ENCODE results near the gene SPAG17.

SPAG17 gene

DNA sequence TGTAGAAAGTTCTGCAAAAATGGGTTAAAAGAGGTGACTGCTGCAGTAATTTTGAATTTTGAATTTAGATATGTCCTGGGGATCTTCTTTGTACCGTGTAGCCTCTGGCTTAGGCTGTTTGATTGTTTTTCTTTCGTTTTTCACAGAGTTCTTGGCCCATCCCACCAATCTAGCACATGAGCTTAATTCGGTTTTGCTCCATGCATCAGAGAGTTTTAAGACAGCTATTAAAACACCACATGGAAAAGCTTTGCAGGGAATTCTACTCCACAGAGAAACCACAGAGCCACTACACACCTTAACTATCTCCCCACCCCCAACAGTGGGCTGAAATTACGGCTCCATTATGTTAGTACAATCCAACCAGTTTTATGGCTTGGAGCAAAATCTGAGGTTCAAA is 25.5 kb downstream of the SPAG17 start:
- DNase-seq = no peak

DNA sequence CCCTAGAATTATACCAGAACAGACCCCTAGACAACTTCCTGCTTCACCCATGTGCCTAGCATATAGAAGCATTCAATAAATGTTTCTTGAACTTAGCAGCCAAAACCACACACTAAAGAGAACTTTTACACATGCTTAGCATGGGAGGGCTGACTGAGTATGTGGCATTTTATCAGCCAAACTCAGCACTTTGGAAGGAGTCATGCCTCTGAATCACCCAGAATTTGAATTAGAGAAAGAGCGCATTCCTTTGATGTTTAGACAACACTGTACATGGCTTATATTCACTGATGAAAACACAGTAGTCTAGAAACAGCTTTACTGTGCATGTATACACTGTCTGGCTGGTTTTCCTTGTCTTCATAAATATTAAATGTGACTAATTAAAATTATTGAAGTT is 26.1 kb downstream of the SPAG17 start:
- no peak for DNase-seq

DNA sequence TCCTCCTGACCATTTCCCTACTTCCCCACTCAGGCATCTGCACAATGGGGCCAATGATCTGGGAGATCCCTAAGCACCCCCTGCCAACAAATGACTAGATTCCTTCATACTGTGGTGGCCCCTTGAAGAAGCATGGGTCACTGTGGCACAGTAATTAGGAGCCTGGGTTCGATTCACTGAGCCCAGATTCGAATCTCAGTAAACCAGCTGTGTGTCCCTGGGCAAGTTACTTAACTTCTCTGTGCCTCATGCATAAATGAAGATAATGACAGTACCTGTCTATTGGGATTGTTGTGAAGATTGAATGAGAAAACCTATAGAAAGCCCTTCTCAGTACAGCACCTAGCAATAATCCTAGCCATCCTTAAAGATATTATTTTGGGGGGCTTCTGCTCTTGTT is 27.5 kb downstream of the SPAG17 start:
- no peak for DNase-seq

DNA sequence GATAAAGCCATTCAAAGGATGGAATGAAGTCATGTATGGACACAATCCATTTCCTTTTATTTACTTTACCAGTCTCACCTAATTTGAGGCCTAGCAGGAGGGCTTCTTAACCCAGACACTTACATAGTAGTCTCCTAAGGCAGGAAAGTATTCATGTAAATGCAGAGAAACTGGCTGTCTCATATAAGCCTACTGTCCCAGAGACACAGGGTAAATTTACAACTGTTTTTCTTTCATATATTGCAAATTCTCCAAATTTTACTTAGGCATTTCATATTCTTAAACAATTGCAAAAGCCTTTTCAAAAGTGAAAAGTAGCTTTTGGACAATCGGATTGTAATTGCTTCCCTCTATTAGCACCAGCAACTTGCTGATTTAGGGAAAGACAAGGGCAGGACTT is 29.9 kb downstream of the SPAG17 start:
- no peak for DNase-seq

DNA sequence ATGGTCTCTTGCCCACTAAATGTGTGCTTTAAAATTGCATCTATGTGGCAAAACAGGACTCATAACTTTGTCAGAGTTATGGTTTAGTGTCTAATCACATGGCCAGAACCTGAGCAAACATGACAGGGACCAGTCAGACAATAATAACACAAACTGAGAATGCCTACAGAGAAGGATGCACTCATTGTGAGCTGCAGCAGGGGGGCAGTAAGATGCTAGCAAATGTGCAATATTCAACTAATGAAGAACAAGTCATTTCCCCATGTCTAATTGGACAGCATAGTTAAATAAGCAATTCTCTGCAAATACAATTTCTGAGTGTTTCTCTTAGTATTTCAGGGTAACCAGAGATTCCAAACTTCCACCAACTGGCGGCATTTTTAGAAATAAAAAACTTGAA is 30.8 kb downstream of the SPAG17 start:
- no peak for DNase-seq

DNA sequence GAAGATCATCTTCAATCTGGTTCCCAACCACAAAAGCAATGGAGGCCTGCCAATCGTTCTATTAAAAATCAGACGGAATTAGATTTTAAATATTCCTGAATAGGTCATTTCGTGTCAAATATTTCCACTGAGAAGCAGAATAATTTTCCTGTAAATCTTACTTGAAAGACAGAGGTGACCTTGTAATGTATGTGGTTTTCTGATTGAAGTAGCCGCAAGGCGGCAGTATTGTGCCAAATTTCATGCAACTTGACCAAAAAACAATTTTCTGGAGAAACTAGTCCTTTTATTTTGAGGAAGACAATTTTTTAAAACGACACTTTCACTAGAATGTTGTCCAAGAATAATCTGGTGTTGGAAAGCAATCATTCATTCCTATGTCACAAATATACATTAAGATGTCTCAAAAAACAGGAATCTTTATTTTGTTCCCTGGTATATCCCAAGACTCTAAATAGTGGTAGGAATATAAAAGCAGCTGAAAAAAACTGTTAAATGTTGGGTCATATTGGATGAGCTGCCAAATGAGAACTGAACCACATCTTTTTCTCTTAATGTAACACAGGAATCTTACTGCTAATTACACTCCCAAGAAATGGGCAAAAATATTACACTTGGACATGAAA is 33.6 kb downstream of the SPAG17 start:
- peak; percentile 26 for DNase-seq

DNA sequence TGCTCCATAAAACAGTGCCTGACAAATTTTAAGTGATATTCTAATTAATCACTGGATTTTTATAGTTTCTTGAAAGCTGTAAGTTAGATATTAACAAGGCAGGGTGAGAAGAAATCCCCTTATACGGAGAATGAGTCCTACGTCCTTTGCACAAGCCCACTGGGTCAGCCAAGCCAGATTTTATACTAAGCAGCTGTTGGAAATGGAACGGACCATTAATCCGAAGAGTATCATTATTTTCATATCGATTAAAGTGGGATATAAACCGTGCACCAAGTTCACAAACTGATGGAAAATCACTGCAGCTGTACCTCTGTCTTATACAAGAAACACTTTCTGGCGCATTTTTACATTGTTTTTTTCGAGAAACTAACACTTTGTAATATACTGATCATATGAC is 35.2 kb downstream of the SPAG17 start:
- no peak for DNase-seq

DNA sequence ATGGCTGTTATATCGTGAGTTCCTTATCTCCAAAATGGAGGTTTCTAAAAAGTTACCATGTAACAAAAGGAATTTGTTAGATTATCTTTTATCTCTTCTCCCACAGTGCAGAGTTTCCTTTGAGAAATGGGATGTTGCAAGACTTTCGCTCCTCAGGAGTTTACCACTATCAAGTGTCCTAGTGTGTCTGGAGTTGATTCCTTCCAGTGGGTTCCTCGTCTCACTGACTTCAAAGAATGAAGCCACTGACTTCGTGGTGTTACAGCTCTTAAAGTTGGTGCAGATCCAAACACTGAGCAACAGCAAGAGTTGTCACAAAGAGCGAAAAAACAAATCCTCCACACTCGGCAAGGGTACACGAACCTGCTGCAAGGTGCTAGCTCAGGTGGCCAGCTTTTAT is 37.0 kb downstream of the SPAG17 start:
- no peak for DNase-seq

DNA sequence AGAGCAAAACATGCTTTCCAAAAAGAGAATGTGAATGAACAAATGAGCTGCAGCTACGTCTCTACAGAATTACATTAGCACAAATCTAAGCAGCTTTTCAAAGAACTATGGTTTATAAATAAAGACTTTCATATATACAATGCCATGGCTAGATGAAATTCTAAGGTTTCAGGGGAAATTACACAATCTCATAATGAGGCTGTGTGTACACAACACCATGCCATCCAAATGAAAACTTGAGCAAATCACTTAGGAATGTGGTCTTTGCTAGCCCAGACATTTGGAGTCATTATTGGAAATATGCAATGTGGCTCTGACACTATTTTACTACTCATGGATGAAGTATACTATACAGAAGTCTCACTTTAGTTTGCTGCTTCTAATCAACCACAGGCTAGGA is 37.5 kb downstream of the SPAG17 start:
- DNase-seq = no peak

DNA sequence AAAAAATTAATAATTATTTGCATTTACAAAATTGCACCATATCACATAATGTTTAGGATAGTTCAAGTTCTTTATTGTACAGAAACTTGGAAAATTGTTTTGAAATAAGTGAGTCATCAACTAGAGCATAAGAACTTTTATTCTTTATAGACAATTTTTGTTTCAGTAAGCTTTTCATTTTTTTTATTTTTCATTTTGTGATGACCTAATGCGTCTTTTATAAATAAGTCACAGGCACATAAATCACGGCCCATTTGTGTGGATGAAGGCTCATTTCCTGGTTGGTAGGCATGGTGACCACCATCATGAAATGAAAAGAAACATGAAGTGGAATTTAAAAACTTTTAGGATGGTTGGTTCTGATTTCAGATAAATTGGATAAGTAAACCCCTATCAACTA is 39.3 kb downstream of the SPAG17 start:
- no peak for DNase-seq

DNA sequence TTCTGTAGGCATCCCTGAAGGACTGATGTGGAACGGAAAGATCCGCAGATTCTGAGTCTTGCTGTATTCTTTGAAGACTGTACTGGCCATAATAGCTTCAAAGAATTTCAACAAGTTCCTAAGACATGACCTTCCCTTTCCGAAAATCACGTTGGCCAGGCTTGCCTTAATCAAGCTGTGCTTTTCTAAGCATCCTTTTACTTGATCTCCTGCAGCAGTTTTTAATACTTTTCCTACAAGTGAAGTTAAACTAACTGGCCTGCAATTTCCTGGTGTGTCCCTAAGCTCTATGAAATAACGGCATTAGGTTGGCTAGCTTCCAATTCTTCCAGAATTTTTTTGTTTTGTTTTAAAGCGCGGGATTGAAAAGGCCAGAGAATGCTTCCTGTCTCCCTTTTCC is 40.3 kb downstream of the SPAG17 start:
- no peak for DNase-seq

DNA sequence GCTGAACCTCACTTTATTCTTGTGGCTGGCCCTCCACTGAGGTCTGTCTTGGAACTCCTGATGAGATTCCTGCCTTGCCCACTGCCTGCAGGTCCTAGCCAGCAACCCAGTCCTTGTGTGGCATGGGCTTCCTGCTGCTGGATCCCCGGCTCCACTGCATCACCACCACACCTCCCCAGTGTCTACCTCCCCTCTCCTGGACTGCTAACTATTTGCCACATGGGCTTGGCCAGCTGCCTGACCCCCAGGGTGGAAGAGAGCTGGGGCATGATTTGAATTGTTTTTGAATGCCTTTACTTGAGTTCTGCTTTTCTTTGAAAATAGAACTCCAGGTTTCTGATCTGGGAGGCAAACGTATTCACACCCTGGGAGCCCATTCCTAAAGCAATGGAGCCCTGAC is 41.2 kb downstream of the SPAG17 start:
- no peak for DNase-seq

DNA sequence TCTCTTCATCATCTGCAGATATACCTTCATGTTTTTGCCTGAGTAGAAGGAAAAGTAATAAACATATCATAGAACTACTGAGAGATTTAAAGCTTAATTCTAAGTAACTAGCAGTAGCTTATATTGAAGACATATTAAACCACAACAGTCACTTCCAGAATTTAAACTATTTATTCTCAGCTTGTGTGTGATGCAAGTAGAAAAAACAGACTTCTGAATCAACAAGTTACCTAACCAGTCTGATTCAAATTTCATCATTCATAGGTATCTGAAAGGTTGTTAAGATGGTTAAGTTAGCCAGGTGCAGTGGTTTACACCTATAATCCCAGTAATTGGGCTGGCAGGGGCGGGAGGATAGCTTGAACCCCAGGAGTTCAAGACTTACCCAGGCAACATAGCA is 41.9 kb downstream of the SPAG17 start:
- no peak for DNase-seq

DNA sequence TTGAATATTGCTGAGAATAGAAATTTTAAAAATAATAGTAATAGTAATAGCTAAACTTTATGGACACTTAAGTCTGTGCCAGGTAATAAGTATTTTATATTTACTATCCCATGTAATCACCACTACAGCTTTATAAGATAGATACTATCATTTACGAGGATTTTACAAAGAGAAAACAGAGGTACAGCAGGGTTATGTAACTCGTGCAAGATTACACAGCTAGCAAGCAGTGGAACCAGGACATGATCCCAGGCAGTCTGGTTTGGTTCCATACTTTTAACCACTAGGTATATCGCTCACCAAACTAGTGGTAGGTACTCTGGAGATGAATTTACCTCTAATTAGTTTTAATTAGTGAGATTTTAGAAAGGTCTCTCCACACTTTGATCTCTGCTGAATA is 42.5 kb downstream of the SPAG17 start:
- DNase-seq = no peak

DNA sequence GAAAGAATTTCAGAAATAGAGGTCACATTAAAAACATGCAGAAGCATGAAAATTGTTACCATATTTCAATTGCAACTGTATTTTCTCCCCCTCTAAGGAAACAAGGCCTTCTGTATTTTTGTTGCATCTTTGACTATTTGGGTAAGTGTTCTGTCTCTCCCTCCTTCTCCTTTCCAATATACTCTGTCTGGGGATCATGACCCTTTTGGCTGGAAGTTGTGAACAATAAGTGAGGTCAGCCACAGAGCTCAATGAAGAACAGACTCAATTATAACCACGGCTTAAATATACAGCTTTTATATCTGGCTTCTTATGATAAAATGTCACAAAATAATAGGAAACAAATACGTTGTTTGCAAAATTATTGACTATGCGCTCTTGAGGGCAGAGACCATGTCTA is 47.1 kb downstream of the SPAG17 start:
- no peak for DNase-seq

DNA sequence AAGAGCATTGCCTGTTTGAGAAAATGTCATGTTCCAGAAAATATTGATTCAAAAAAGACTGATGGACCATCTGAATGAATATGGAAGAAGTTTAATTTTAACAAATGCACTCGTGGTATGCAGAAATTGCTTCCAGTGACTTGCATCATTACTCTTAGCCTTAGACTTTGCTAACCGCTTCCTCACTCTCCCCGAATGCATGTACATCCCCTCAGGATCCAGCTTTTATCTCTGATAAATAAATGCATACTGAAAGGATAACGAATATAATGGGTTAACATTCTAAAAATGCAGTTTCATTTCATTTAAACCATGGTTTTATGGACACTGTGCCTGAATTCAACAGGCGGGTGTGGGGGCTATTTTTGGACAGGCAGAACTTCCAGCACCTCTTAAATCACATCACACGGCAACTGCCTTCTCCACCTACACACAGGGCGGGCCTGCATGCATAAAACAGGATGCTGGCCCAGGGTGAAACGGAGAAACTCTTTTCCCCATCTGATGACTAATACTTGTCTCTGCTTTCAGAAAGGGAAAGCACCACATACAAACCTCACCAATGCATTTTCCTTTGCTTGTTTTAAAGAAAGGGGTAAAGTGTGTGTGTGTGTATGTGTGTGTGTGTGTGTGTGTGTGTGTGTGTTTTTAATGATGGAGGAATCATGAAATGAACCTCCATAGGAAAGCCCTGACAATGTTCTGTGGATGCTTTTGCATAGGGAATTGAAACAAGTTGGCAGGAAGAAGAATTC is 48.7 kb downstream of the SPAG17 start:
- DNase-seq = no peak

DNA sequence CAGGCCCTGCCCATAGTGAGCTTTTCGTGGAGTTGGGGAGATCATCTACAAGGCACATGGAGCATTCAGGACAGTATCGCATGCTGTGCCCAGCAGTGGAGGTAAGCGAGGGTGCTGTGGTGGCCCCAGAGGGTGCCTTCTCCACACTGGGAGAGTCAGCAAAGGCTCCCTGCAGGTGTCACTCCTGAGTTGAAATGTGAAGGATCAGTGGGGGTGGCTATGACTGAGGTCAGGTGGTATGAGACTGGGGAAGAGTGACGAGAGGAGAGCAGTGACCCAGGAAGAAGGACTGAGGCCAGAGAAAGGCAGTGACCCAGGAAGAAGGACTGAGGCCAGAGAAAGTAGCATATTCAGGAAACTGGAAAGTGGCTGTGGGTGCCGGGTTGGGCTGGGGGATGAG is 53.0 kb downstream of the SPAG17 start:
- DNase-seq = no peak

DNA sequence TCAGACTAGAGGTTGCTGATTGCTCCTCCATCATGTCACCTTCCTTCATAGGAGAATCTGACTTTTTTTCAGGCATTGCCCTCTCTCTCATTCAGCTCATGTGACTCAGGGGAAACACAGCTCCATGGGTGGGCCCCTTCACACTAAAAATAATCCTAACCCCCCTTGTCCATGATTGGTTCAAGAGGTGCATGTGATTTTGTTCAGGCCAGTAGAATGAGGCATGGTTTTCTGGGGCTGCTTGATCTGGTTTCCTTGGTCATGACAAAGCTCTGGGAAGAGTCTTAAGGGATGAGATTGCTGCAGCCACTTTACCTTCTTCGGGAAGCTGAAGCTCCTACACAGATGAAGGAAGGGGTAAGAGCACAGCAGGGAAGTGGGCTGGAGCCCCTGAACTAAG is 56.3 kb downstream of the SPAG17 start:
- no peak for DNase-seq

DNA sequence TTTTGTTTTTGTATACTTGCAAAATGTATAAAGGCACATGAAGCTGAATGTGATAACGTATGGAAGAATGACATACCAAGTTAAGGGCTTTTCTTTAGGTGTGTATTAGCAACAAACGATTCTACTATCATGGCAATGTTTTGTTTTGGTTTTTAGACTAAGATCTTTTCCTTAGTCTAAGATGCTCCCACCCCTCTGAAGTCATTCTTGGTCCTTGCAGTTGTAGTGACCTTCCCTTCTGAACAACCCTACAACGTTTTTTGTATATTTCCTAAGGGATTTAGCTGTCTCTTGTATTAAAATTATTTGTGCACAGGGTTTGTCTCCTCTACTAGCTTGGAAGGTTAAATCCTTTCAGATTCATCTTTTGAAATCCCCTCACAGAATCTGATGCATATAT is 61.0 kb downstream of the SPAG17 start:
- no peak for DNase-seq

DNA sequence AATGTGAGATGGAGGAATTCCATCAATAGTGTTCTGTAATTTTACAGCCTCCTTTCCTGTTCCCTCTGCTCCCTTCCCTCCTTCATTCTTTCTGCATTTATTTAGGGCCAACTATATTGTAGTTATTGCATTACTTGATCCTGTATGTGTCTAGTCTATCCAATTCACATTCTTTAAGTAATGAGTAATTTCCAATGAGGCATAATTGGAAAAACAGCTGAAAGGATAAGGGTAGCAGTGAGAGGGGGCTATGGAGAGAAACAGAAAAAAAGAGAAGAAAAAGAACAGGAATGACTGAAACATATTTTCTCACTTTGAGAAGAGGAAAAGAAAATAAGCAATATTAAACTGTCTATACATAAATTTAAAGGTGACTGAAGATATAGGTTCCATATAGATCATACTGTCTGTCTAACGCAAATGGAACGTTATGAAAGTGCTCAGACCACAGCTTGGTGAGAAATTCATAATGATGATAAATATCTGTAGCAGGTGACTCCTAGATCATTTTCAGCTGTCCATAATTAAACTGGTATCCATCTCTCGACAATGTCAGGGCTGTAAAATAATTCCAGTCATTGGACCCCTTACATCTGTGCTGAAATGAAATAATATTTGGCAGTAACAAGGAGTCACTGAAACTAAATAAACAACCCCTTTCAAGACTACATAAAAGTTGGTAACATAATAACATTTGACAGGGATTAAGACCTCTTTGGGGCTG is 61.8 kb downstream of the SPAG17 start:
- DNase-seq = no peak

DNA sequence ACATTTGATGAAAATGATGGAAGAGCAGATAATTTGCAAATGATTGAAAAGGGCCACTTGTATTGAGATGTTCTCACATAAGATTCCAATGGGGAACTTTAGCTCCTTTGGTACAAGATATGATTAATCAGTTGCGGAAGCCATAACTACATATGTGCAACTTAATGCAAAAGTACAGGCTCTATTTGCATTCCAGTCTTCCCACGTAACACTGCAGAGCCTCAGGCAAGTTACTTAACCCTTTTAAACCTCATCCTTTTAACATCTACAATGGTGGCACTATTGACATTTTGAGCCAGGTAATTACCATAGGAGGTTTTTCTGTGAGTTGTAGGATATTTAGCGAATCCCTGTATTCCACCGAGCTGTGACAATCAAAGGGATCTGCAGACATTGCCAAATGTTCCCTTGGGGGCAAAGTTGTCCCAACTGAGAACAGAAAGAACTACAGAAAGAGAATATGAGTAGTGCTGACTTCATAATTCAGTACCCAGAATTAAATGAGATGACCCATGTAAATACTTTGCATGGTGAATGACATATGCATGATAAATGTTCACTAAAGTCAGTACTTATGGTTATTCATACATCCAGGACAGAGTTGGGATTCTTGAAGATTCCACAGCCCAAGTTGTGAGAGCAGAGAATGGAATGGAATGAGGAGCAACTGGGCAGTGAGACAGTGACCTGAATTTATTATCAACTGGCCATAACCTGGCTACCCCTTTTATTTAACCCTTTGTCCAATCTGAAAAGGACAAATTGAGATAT is 62.6 kb downstream of the SPAG17 start:
- DNase-seq = peak; percentile 47

DNA sequence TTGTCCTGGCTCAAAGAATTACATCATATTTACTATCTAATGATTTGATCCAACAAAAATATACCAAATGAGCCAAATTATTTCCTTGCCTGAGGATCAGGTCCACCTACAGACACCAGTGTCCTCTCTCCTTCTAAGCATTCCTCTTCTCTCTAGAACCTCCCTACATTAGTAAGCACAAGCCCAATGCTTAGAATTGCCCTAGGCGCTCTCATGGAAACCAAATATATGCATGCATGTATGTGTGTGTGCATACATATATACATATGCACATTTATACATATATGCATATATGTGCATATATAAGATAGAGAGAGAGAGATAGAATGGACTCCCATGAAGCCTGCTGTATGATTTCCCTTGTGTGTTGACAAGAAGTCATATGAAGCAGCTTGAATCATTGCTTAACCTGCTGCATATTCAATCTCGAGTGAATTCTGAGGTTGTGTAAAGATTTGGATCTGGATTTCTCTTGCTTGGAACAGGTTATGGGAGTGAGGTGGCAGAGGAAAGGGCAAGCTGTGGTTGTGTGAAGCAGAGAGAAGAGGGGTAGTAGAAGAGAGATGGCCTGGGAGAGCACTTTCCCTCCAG is 66.1 kb downstream of the SPAG17 start:
- DNase-seq = no peak

DNA sequence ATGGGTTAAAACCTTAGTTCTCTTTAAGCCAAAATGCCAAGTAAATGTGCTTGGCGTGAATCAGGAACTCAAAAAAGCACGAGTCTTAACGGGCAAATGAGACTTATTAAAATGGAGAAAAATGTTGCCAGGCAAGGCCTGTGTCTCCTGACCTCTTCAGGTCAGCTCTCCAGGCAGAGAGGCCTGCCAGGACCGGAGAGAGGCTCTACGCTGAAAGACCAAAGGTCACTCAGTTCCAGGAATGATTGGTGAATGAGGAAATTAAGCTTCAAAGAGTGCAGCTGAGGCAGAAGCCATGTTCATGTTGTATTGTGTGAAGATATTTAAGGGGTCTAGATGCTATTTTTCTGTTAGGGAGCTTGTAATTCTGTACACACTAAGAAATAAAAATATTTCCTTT is 66.6 kb downstream of the SPAG17 start:
- no peak for DNase-seq

Measured in NCI-H1048 (cell line).